ENCODE results near the gene KCNQ5.

The KCNQ5 gene

DNA sequence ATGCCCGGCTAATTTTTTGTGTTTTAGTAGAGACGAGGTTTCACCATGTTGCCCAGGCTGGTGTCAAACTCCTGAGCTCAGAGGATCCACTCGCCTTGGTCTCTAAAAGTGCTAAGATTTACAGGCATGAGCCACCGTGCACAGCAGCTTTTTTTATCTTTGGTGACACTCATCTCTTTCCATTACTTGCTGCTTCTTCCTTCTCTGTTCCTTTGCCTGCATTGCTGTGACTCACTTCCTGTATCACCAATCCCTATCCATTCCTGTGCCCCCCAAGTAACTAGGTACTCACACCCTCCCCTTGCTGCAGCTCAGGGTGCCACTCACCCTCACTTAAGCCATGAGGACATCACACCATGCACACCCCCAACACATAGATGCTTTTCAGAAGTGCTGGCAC is 578.9 kb downstream of the KCNQ5 start:
- TF ChIP-seq, protein P1, sequence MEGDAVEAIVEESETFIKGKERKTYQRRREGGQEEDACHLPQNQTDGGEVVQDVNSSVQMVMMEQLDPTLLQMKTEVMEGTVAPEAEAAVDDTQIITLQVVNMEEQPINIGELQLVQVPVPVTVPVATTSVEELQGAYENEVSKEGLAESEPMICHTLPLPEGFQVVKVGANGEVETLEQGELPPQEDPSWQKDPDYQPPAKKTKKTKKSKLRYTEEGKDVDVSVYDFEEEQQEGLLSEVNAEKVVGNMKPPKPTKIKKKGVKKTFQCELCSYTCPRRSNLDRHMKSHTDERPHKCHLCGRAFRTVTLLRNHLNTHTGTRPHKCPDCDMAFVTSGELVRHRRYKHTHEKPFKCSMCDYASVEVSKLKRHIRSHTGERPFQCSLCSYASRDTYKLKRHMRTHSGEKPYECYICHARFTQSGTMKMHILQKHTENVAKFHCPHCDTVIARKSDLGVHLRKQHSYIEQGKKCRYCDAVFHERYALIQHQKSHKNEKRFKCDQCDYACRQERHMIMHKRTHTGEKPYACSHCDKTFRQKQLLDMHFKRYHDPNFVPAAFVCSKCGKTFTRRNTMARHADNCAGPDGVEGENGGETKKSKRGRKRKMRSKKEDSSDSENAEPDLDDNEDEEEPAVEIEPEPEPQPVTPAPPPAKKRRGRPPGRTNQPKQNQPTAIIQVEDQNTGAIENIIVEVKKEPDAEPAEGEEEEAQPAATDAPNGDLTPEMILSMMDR (IDR thresholded peaks at IDR 0.05; ENCODE audit: low read depth, low read length): no peak
- DNase-seq (ENCODE audit: extremely low read depth, low read depth): no peak

DNA sequence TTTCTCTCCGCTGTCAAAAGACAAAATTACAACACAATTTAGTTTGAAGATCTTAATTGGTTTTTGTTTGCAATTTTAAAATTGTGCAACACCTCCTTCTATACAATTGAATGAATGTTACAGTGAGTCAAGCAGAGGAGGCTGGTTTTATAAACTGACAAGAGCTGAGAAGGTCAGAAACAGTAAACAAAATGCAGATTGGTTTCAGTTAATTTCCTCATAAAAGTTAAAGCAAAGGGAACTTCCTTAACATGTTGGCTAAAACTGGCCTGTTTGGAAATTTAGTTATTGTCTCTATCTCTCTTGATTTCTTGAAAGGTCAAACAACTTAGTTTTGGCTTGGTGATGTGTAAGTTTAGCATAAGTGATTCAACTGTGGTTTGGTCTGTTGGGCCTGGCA is 581.2 kb downstream of the KCNQ5 start:
- peak; percentile 45 for DNase-seq (ENCODE audit: extremely low read depth, low read depth)
- TF ChIP-seq, protein P1 (IDR thresholded peaks at IDR 0.05; ENCODE audit: low read depth, low read length): no peak

DNA sequence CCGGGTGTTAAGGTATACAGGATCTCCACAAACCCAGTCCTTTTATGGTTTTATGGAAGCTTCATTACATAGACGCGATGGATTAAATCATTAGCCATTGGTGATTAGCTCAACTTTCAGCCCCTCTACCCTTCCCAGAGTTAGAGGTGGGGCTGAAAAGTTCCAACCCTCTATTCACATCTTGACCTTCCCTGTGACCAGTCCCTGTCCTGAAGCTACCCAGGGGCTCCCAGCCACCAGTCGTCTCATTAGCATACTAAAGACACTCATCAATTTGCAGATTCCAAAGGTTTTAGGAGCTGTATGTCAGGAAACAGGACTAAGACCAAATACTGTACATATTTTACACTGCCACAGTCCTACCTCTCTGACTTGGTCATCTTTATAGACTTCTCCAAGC is 582.4 kb downstream of the KCNQ5 start:
- no peak for DNase-seq (ENCODE audit: extremely low read depth, low read depth)
- TF ChIP-seq, protein P1 (IDR thresholded peaks at IDR 0.05; ENCODE audit: low read depth, low read length): no peak

DNA sequence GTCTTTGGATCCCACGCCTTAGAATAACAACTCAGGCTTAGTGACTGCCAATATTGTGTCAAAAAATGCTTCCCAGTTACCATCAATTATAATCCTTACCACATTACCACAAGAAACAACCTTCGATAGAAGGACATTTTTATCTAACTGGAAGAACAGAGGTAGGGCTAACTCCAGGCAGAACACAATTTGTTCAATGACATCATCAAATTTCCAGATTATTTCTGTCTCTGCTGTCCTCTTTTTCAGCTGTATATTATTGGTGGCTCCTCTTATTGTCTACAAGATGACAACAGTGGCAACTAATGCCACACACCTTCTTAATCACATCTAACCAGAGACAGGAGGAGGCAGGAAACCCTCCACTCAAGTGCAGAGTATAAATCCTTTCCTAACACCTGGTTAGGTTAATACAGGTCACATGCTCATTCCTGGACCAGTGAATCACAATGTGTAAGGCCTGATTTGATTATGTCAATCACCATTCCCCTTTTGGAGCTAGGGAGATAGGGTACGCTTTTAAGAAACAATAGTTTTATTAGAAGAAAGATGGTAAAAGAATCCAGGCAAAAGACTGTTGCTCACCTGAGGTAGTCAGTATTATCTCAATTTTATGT is 585.5 kb downstream of the KCNQ5 start:
- no peak for DNase-seq (ENCODE audit: extremely low read depth, low read depth)
- TF ChIP-seq, protein P1 (IDR thresholded peaks at IDR 0.05; ENCODE audit: low read depth, low read length): no peak

DNA sequence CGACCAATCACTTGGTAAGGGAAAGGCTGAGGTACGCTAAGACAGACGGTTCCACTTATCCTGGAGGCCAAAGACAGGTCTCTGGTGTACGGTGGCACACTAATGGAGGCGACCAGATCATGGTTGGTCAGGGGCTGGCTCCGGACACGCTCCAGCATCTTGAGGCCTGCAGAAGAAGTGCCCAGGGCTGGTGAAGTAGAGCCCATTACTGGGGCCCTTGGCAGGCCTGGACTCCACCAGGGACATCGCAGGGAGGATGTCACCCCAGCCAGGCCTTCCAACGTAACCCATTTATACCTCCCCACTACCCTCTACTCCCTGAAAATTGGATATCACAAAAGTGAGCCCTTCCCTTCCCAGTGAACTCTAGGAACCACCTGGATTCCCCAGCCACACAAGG is 587.3 kb downstream of the KCNQ5 start:
- TF ChIP-seq, protein P1 (IDR thresholded peaks at IDR 0.05; ENCODE audit: low read depth, low read length): no peak
- no peak for DNase-seq (ENCODE audit: extremely low read depth, low read depth)

DNA sequence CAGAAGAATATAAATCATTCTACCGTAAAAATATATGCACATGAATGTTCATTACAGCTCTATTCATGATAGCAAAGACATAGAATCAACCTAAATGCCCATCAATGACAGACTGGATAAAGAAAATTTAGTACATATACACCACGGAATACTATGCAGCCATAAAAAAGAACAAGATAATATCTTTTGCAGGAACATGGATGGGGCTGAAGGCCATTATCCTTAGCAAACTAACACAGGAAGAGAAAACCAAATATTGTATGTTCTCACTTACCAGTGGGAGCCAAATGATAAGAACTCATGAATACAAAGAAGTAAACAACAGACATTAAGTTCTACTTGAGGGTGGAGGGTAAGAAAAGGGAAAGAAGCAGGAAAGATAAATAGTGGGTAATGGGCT is 595.0 kb downstream of the KCNQ5 start:
- TF ChIP-seq, protein P1 (IDR thresholded peaks at IDR 0.05; ENCODE audit: low read depth, low read length): no peak
- DNase-seq (ENCODE audit: extremely low read depth, low read depth): no peak

DNA sequence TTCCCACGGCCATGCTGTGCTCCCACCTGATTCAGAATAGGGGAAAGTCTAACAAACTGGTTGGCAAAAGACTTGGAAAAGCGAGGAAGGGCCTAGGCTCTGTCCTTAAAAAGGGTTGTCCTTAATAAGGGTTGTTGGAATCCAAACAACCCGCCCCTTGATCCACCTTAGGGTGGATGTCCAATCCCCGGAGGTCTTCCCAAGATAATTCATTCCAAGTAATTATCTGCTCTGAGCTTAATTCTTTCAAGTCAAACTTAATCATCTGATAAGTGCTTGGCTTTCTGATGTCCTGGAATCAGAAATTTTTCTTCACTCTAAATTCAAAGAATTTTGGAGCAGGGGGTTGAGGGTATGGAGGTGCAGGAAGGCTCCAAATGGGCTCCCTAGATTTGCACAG is 603.5 kb downstream of the KCNQ5 start, which contains the start of gene KHDC1L:
Gene KHDC1L, minus strand, starts transcription at position 101 of the 400 bp plus-strand sequence. Its CDS starts 88 bp downstream, at position 13.
- TF ChIP-seq, protein P1 (IDR thresholded peaks at IDR 0.05; ENCODE audit: low read depth, low read length): no peak
- DNase-seq (ENCODE audit: extremely low read depth, low read depth): no peak

All from AG09319 (cell line).